Aortic smooth muscle cell (primary cell): ENCODE results near the gene SP140L. TPM values are rescaled to one million over a fixed set of nuclear protein-coding genes. Genes with fewer than 3 reads are reported as not detected.

Experiments used
- total RNA-seq: library from RNA; depleted of rRNA; stranded (reverse); fragments of >200 nt; gene quantifications from 2 replicates; pipeline ENCODE4 v1.2.3, GENCODE V29; 2014

SP140L gene
- 9.3 and 10.3 TPM in 2 replicates for total RNA-seq

DNA sequence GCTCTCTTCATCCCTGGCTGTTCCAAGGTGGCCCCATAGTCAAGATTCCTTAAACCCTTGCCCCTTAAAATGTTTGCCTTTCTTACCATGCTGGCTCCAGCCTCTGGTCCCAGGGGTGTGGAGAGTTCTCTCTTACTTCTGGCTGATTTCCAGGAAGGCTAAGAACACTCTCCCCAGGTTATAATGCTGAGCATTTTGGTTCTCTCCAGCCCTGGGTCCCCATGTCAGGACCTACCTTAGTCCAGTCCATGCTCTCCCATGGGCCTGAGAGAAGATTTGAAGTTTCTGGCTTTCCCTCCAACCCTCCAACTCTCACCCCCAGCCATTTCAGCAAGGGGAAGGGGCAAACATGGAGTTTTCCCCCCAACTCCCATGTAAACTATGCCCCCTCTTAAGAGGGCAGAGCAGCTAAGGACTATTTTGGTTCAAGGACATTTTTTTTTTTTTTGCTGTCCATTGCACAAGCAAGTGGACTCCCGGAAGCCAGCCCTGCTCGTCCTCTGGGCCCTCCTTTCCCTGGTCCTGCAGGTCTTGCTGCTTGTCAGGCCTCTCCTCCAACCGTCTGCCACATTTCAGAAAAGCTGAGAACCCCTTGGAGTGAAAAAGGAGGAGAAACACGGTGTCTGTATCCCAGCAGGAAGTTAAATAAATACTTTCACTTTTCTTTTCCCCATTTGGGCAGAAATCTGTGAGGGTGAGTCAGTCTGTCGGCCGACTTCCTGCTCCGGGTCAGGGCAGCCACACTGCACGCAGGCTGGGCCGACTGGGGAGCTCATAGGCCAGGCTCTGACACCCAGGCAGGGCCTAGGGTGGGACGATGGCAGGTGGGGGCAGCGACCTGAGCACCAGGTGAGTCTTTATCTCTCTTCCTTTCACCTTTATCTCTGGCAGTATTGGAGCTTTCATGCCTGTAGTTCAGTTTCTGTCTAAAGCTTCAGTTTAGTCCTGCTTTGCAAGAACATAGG, at the start of gene SP140L:
SP140L (plus strand) TSS at position 741 of the 965 bp plus-strand sequence; CDS start at position 818, 77 bp downstream.

DNA sequence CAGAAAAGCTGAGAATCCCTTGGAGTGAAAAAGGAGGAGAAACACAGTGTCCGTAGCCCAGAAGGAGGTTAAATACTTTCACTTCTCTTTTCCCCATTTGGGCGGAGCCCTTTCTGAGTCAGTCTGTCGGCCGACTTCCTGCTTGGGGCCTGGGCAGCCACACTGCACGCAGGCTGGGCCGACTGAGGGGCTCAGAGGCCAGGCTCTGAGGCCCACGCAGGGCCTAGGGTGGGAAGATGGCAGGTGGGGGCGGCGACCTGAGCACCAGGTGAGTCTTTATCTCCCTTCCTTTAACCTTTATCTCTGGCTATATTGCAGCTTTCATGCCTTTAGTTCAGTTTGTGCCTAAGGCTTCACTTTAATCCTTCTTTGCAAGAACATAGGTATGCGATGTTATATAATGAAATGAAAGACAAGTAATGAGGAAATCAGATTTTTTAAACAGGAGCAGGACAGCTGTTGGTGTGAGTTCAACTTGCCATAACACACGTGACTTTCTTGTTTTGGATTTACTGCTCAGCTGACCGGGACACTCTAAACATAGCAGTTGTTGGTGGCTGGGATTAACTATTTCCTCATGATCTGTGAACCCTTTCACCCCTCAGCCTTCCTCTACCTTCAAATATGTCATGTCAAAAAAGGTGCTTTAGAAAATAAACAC, 89.2 kb downstream of the SP140L start, which contains the start of gene SP100:
SP100 (plus strand) TSS at position 141 of the 661 bp plus-strand sequence; CDS start at position 237, 96 bp downstream.

Other genes with a start within 250 kb of the SP140L start
- gene SP110, start 107.2 kb upstream of the SP140L start, total RNA-seq: 7.5 and 15.4 TPM in 2 replicates
- gene SP140, start 101.5 kb upstream of the SP140L start, total RNA-seq: 0.19 and 0.40 TPM in 2 replicates
- 153 and 155 TPM in 2 replicates for gene SP100, start 89.0 kb downstream of the SP140L start, total RNA-seq